Fibroblast of the aortic adventitia (primary cell): ENCODE results near the gene TMEM51. TPM values are rescaled to one million over a fixed set of nuclear protein-coding genes. Genes with fewer than 3 reads are reported as not detected.

Experiments
- DNase-seq: peaks from one replicate; pipeline ENCODE4 v3.0.0-alpha.2; 2010; ENCODE audit warnings: low read depth
- H3K4me3 ChIP-seq: 2 replicates; pipeline ENCODE4 v1.5.1; 2011; ENCODE audit warnings: low read depth, mild to moderate bottlenecking, control low read depth, low read length, moderate library complexity
- CTCF ChIP-seq: IDR thresholded peaks from 2 replicates; pipeline ENCODE4 v1.5.1; 2011; ENCODE audit warnings: mild to moderate bottlenecking, low read length, control low read depth, inconsistent platforms; ENCODE audit not compliant: insufficient read depth
- total RNA-seq: library from RNA; depleted of rRNA; stranded (reverse); fragments of >200 nt; gene quantifications from 2 replicates; pipeline ENCODE4 v1.2.3, GENCODE V29; 2012; ENCODE audit warnings: low replicate concordance

TMEM51 gene
- total RNA-seq, 1 donor: 1.4 TPM

- DNase-seq: no peak
- no peak overlapping the region for H3K4me3 ChIP-seq
- TF ChIP-seq CTCF: no peak
Observed at GRCh38 chr1:15264769-15265168, 111.2 kb downstream of the TMEM51 start.

Other genes starting within 250 kb of the TMEM51 start
- gene FHAD1, start 93.5 kb downstream of the TMEM51 start, total RNA-seq: 0.63 and 0.74 TPM in 2 replicates